ENCODE results near the gene SERHL2. TPM values are rescaled to one million over a fixed set of nuclear protein-coding genes. Genes with fewer than 3 reads are reported as not detected.

Gene SERHL2
- total and polyA plus RNA-seq, 2 experiments from 2014 or later, result 1.3 to 3.3 TPM

- TF ChIP-seq EZH2phosphoT487 (IDR thresholded peaks at IDR 0.05; ENCODE audit: low read depth, severe bottlenecking, unreplicated experiment) (no peak), CTCF (IDR thresholded peaks at IDR 0.05; ENCODE audit: poor library complexity) (no peak), EZH2 (IDR thresholded peaks at IDR 0.05; ENCODE audit: borderline replicate concordance) (no peak)
- no peak for DNase-seq (ENCODE audit: low spot score)
- no peak overlapping the region for H3K4me2 ChIP-seq
- H4K20me1 ChIP-seq (ENCODE audit: insufficient read depth, poor library complexity, severe bottlenecking), result peaks cover 4% of the 10 kb centered on the region
- H3K9me2 ChIP-seq (replicated peaks; ENCODE audit: insufficient read depth), result no peaks in the 10 kb centered on the region
- H3K27ac ChIP-seq, result no peak overlapping the region
- H3K4me3 ChIP-seq, result no peak overlapping the region
- no peaks in the 10 kb centered on the region for H3K36me3 ChIP-seq (replicated peaks; ENCODE audit: insufficient read depth, low read depth)
- 98% methylated on average over 12 of the region's 12 CpGs for WGBS (ENCODE audit: low lambda C conversion rate, missing lambda C conversion rate)
- no peaks in the 10 kb centered on the region for H3K9me3 ChIP-seq (ENCODE audit: low read depth)
- no peak overlapping the region for H2AFZ ChIP-seq
- no peaks in the 10 kb centered on the region for H3K27me3 ChIP-seq
- H3K79me2 ChIP-seq, result peaks cover 5% of the 10 kb centered on the region
- H3K4me1 ChIP-seq (ENCODE audit: insufficient read depth), result no peaks in the 10 kb centered on the region
Observed at GRCh38 chr22:42591987-42592386, 38.2 kb downstream of the SERHL2 start.

- no peaks in the 10 kb centered on the region for H3K36me3 ChIP-seq (replicated peaks; ENCODE audit: insufficient read depth, low read depth)
- WGBS (ENCODE audit: low lambda C conversion rate, missing lambda C conversion rate), result 47% methylated on average over 3 of the region's 3 CpGs
- H3K27ac ChIP-seq, result peak overlapping the region; percentile 27
Observed at GRCh38 chr22:42595434-42595833, 41.7 kb downstream of the SERHL2 start.

GRCh38 chr22:42596336-42596735 lies 42.6 kb downstream of the SERHL2 start:
- Histone ChIP-seq H3K79me2 (peaks cover 30% of the 10 kb centered on the region), H3K9me3 (ENCODE audit: low read depth) (no peaks in the 10 kb centered on the region), H4K20me1 (ENCODE audit: insufficient read depth, poor library complexity, severe bottlenecking) (peaks cover 12% of the 10 kb centered on the region), H3K27ac (no peak overlapping the region), H3K4me2 (no peak overlapping the region), H2AFZ (no peak overlapping the region), H3K4me1 (ENCODE audit: insufficient read depth) (no peaks in the 10 kb centered on the region), H3K4me3 (no peak overlapping the region), H3K27me3 (no peaks in the 10 kb centered on the region), H3K9me2 (replicated peaks; ENCODE audit: insufficient read depth) (no peaks in the 10 kb centered on the region), H3K36me3 (replicated peaks; ENCODE audit: insufficient read depth, low read depth) (no peaks in the 10 kb centered on the region)
- TF ChIP-seq EZH2phosphoT487 (IDR thresholded peaks at IDR 0.05; ENCODE audit: low read depth, severe bottlenecking, unreplicated experiment), result no peak
- TF ChIP-seq EZH2 (IDR thresholded peaks at IDR 0.05; ENCODE audit: borderline replicate concordance), result no peak
- TF ChIP-seq CTCF (IDR thresholded peaks at IDR 0.05; ENCODE audit: poor library complexity), result no peak
- no peak for DNase-seq (ENCODE audit: low spot score)
- WGBS (ENCODE audit: low lambda C conversion rate, missing lambda C conversion rate), result 77% methylated on average over 5 of the region's 5 CpGs

More at GRCh38 chr22:42595434-42595833, 41.7 kb downstream of the SERHL2 start:
- DNase-seq (ENCODE audit: low spot score), result no peak
- Histone ChIP-seq H4K20me1 (ENCODE audit: insufficient read depth, poor library complexity, severe bottlenecking) (peaks cover 11% of the 10 kb centered on the region), H3K79me2 (peaks cover 26% of the 10 kb centered on the region), H3K9me3 (ENCODE audit: low read depth) (no peaks in the 10 kb centered on the region), H3K9me2 (replicated peaks; ENCODE audit: insufficient read depth) (no peaks in the 10 kb centered on the region), H3K4me1 (ENCODE audit: insufficient read depth) (no peaks in the 10 kb centered on the region), H3K4me3 (no peak overlapping the region), H3K27me3 (no peaks in the 10 kb centered on the region), H2AFZ (no peak overlapping the region), H3K4me2 (no peak overlapping the region)
- TF ChIP-seq EZH2phosphoT487 (IDR thresholded peaks at IDR 0.05; ENCODE audit: low read depth, severe bottlenecking, unreplicated experiment) (no peak), CTCF (IDR thresholded peaks at IDR 0.05; ENCODE audit: poor library complexity) (no peak), EZH2 (IDR thresholded peaks at IDR 0.05; ENCODE audit: borderline replicate concordance) (no peak)
